Transverse colon (tissue), 4 donors: Measurements from ENCODE around the gene FAM171A1. TPM values are rescaled to one million over a fixed set of nuclear protein-coding genes. Genes with fewer than 3 reads are reported as not detected.

Experiments used
- DNase-seq: peaks from one replicate; pipeline ENCODE4 v3.0.0-alpha.2; 2019
- H3K27ac ChIP-seq, 4 donors: fragments of 200-600 bp; sonication (generic); 2 replicates each; pipeline ENCODE4 v1.5.1; 2016 to 2018; ENCODE audit warnings: inconsistent platforms in 4 of 4
- H3K27me3 ChIP-seq: fragments of 200-600 bp; sonication (generic); 2 replicates; pipeline ENCODE4 v1.5.1; 2017; ENCODE audit warnings: inconsistent platforms
- H3K36me3 ChIP-seq, 4 donors: fragments of 200-600 bp; sonication (generic); 2 replicates each; pipeline ENCODE4 v1.5.1; 2017 to 2019; ENCODE audit warnings: inconsistent platforms in 4 of 4
- H3K4me1 ChIP-seq, 4 donors: fragments of 200-600 bp; sonication (generic); 2 replicates each; pipeline ENCODE4 v1.5.1; 2017 to 2020; ENCODE audit warnings: inconsistent platforms in 4 of 4
- H3K4me3 ChIP-seq, 4 donors: fragments of 200-600 bp; sonication (generic); 1 replicate in 1 of 4; 2 replicates in 3 of 4; pipeline versions ENCODE4 v1.5.1 to v1.6.1; 2017 to 2019; ENCODE audit warnings: inconsistent platforms in 4 of 4
- H3K9me3 ChIP-seq, 2 donors: fragments of 200-600 bp; sonication (generic); 2 replicates each; pipeline ENCODE4 v1.5.1; 2017 to 2019; ENCODE audit warnings: inconsistent platforms in 2 of 2
- CTCF ChIP-seq, 5 experiments: fragments of 200-600 bp in 3 of 5; fragments of 450-650 bp in 2 of 5; sonication (generic) in 3 of 5; IDR thresholded peaks; 1 replicate in 2 of 5; 2 replicates in 3 of 5; pipeline ENCODE4 v1.5.1; 2016 to 2017; ENCODE audit warnings: antibody characterized with exemption in 5 of 5, inconsistent platforms in 3 of 5, mild to moderate bottlenecking in 2 of 5, moderate library complexity in 1 of 5
- EP300 ChIP-seq: sonication (generic); formaldehyde crosslinking; IDR thresholded peaks from one replicate; pipeline ENCODE4 v1.6.1; 2017; ENCODE audit warnings: antibody characterized with exemption, low read depth
- POLR2A ChIP-seq: fragments of 450-650 bp; IDR thresholded peaks from one replicate; pipeline ENCODE4 v1.6.1; 2016; ENCODE audit warnings: antibody characterized with exemption, mild to moderate bottlenecking, moderate library complexity
- POLR2AphosphoS5 ChIP-seq, 3 donors: sonication (generic); formaldehyde crosslinking; IDR thresholded peaks; one replicate each; pipeline ENCODE4 v1.6.1; 2016; ENCODE audit warnings: antibody characterized with exemption in 3 of 3
- WGBS, 2 donors: methylation state at CpG; one replicate each; pipeline ENCODE4 v1.1.5; 2018; ENCODE audit warnings: low coverage in 1 of 2; 5-methylcytosine and 5-hydroxymethylcytosine counted together
- in situ Hi-C, 4 donors: fragments of 200-750 bp; cut with MboI; loops; one replicate each; pipeline versions ENCODE4 v1.15.0 to v1.15.1; 2017; ENCODE audit warnings: low sequenced_read_pairs in 3 of 4, low pct_ligation_motif_present in 1 of 4, low pct_unique_long_range_greater_than_20kb in 1 of 4
- intact Hi-C: fragments of 100-400 bp; cut with DNase I; formaldehyde crosslinking; loops from one replicate; pipeline ENCODE4 v1.15.1; 2023; ENCODE audit warnings: low total_unique reads
- total RNA-seq, 4 donors: library from RNA; depleted of rRNA; stranded (reverse); fragments of >200 nt; gene quantifications; one replicate each; pipeline ENCODE4 v1.1.0, GENCODE V29; 2016

FAM171A1 gene
- total RNA-seq, 4 donors from 2014 or later, result 29.2 to 42.2 (median 38.2) TPM

GRCh38 chr10:15331461-15331860 is 39.6 kb downstream of the FAM171A1 start:
- 33 to 54% methylated on average over 1 of the region's 1 CpG for WGBS, 2 donors
- Histone ChIP-seq H3K27me3 (no peaks in the 10 kb centered on the region), H3K9me3 (no peaks in the 10 kb centered on the region), H3K27ac (peak overlapping the region; percentile 80 to 86 (median 84)), H3K4me1 (peaks cover 17 to 60% (median 51%) of the 10 kb centered on the region in 4 donors), H3K4me3 (peak overlapping the region in 1 of 4 donors; percentile 10), H3K36me3 (no peaks in the 10 kb centered on the region)
- in situ Hi-C loops (no loop called here), intact Hi-C loops (no loop called here)
- TF ChIP-seq CTCF (IDR thresholded peaks at IDR 0.05), result no peak
- TF ChIP-seq POLR2AphosphoS5 (IDR thresholded peaks at IDR 0.05), result no peak
- TF ChIP-seq POLR2A, result no peak
- no peak for TF ChIP-seq EP300
- peak; percentile 43 for DNase-seq

- Histone ChIP-seq H3K36me3 (no peaks in the 10 kb centered on the region), H3K27ac (peak overlapping the region; percentile 80 to 86 (median 84)), H3K9me3 (no peaks in the 10 kb centered on the region), H3K4me1 (peaks cover 6 to 45% (median 32%) of the 10 kb centered on the region in 4 donors), H3K27me3 (no peaks in the 10 kb centered on the region), H3K4me3 (no peak overlapping the region)
- TF ChIP-seq CTCF (IDR thresholded peaks at IDR 0.05), result no peak
- no peak for TF ChIP-seq POLR2AphosphoS5 (IDR thresholded peaks at IDR 0.05)
- no peak for TF ChIP-seq EP300
- no peak for TF ChIP-seq POLR2A
- intact Hi-C loops (no loop called here), in situ Hi-C loops (no loop called here)
- no peak for DNase-seq
- 48% methylated on average over 2 of the region's 2 CpGs; no CpG with 5 or more reads in 1 of the 2 donors for WGBS, 2 donors
These were observed 41.7 kb downstream of the FAM171A1 start for GRCh38 chr10:15329437-15329836.

- intact Hi-C loops, result no loop called here
- WGBS, 2 donors, result 61 to 73% methylated on average over 3 to 4 of the region's 4 CpGs
- no peak for DNase-seq
These were observed 45.2 kb downstream of the FAM171A1 start for GRCh38 chr10:15325944-15326284.

GRCh38 chr10:15325243-15325943 is 45.7 kb downstream of the FAM171A1 start:
- 78 to 98% methylated on average over 6 to 20 of the region's 20 CpGs for WGBS, 2 donors
- DNase-seq, result no peak
- Histone ChIP-seq H3K36me3 (no peaks in the 10 kb centered on the region), H3K27ac (peak overlapping the region in 1 of 4 donors; percentile 13), H3K4me3 (no peak overlapping the region), H3K4me1 (peaks cover 6 to 34% (median 24%) of the 10 kb centered on the region in 4 donors), H3K9me3 (no peaks in the 10 kb centered on the region), H3K27me3 (no peaks in the 10 kb centered on the region)
- TF ChIP-seq CTCF (IDR thresholded peaks at IDR 0.05), result no peak
- no peak for TF ChIP-seq POLR2A
- TF ChIP-seq POLR2AphosphoS5 (IDR thresholded peaks at IDR 0.05), result peak in 1 of 3 donors; percentile 17
- TF ChIP-seq EP300, result no peak
- intact Hi-C loops, result no loop called here
- in situ Hi-C loops, result no loop called here

More at GRCh38 chr10:15325944-15326284, 45.2 kb downstream of the FAM171A1 start:
- Histone ChIP-seq H3K27me3 (no peaks in the 10 kb centered on the region), H3K4me3 (no peak overlapping the region), H3K9me3 (no peaks in the 10 kb centered on the region), H3K27ac (no peak overlapping the region), H3K4me1 (peaks cover 6 to 36% (median 27%) of the 10 kb centered on the region in 4 donors), H3K36me3 (no peaks in the 10 kb centered on the region)
- TF ChIP-seq CTCF (IDR thresholded peaks at IDR 0.05) (no peak), EP300 (no peak), POLR2A (no peak), POLR2AphosphoS5 (IDR thresholded peaks at IDR 0.05) (no peak)
- in situ Hi-C loops, result no loop called here
